Kidney tubule cell (primary cell): ENCODE measurements around the gene EBF3.

ENCODE experiments used
- DNase-seq: peaks from one replicate; pipeline ENCODE4 v3.0.0-alpha.2; 2018; ENCODE audit warnings: low spot score

Gene EBF3

DNA sequence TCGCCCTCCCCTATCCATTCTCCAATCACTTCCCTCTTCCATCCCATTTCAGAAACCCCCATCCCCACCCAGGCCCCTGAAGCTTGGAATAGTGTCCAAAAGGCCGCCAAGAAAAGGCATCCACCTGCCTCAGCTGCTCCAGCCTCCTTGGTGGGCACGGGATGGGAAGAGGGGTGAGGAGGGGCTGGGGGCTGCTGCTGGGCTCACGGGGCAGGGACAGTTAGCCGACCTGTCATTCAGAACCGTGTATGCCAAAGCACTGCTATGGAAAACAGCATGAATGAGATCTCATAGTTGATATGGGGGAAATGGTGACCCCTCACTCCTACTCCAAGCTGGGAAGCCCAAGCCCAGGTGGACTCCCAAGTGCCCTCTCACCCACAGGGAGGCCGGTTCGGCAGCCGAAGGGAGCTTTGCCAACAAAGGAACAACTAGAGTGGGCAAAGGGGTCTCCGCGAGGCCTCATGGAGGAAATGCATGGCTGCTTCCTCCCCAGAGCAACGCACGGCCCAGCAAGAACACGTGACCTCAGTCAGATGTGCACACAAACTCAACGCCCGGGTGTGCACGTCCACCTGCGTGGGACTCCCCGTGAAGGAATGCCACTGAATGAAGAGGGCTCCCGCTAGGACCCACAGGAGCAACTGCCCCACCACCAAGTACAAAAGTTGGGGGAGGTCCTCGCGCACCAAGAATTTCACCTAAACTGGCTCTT is 52.5 kb downstream of the EBF3 start:
- DNase-seq, result no peak

GRCh38 chr10:129910861-129911260 is 53.2 kb downstream of the EBF3 start:
- DNase-seq, result no peak

GRCh38 chr10:129909531-129910256 is 54.4 kb downstream of the EBF3 start:
- no peak for DNase-seq

DNA sequence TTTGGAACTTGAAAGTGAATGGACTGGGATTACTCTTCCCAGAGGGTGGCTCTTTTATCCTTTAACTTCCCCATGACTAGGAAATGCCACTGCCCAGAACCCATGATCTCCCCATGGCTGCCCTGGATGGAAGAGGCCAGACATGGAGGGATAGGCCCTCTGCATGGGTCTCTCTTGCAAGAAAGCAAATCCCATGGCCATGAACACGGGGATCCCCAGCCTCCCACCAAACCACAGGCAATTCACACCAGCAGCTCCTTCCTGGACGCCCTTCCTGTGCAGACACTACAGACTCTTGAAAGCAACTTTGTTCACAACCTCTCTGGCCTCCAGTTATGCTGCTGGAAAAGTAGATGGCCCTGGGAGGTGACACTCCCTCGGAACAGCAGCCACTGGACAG is 55.0 kb downstream of the EBF3 start:
- DNase-seq, result no peak

- no peak for DNase-seq
These were observed 55.7 kb downstream of the EBF3 start for GRCh38 chr10:129908406-129908805.

DNA sequence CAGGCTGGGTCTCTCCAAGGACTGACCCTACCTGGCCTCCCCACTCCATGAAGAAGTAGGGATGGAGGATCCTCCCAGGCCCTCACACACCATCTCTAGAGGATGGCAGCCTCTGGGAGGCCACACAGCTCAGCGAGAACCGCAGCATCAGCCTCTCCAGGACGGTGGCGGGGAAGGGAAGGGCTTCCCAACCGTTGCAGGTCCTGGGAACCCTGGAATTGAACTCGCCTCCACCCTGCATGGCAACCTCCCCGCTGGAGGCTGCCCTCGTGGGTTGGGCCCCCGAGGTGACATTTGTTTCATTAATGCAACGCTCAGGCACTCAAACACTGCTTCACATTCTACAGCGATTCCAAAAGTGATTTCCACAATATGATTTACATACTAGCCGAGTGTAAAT is 58.5 kb downstream of the EBF3 start:
- DNase-seq, result no peak

- no peak for DNase-seq
These were observed 59.8 kb downstream of the EBF3 start for GRCh38 chr10:129904323-129904722.

DNA sequence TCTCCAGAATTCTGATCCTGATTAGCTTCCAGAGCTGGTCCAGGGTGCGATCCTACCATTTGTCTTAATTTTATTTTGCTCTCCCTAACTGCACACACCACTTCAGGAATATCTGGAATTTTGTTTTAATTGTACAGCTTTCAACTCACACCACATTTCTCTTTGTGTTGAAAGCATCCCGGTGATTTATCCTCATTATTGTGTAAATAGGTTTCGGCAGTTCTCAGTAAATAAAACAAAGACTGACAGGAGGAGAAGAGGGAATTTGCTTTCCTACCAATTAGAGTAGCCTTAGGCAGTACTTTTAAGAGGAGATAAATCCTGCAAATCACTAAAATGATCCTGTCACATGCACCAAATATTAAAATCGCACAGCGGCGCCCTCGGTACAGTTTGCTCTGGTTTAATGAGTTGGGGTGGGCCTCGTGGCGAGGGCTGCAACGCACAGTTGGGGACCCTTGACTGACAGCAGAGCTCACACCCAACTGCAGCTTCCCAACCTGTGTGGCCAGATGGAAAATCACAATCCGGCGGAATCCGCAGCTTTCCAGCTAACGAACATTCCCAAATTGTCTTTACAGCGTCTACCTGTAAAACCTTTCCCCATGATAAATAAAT is 62.6 kb downstream of the EBF3 start:
- no peak for DNase-seq

DNA sequence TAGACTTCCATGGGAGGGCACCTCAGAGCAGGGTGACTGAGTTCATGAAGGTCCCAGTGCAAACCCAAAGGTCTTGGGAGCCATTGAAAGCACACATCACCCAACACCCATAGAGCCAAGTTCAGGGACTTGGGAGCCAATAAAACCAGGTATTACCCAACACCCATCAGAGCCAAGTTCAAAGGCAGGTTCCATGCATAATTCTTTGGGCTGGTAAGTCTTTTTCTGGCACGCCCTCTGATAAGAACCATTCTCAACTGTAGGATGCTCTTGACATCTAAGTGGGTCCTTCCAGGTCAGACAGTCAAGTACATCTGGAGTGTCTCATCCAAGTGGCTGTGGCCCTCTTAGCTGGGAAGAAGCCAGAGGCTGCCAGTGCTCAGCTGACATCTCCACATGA is 63.2 kb downstream of the EBF3 start:
- DNase-seq, result no peak

DNA sequence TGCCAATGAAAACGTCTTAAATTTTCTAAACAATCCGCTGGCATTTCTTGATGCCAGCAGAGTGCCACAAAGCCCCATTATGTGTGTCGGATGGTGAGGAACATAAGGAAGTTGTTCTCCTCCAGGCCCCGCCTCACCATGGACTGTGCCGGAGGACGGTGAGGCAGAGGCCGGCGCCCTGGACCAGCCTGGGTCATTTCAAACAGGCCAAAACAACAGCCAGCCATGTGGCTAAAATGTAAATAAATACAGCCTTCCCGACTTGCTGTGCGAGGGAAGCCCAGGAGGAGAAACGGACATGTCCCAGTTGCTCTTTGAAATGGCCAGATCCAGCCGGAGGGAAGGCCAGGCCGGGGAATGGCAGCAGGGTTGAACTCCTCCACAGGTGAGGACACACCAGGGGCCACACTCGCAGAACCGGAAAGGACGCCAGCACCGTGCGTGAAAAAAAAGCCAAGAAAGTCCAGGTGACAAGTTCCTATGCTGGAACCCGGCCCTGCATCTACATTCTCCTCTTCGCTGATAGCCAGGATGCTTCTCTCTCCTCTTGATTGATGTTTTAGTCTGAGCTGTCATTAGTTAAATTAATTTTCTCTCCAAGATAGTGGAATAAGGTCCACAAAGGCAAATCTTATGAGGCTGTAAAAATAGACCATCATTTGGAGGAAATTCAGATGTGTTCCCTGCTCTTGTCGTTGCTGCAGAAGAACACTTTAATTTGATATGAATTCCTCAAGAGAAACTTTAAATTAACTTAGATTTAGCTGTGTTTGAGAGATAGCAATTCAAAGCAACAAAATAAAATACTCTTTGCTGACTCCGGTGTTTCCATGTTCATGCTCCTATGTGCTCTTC is 64.6 kb downstream of the EBF3 start:
- DNase-seq, result no peak

DNA sequence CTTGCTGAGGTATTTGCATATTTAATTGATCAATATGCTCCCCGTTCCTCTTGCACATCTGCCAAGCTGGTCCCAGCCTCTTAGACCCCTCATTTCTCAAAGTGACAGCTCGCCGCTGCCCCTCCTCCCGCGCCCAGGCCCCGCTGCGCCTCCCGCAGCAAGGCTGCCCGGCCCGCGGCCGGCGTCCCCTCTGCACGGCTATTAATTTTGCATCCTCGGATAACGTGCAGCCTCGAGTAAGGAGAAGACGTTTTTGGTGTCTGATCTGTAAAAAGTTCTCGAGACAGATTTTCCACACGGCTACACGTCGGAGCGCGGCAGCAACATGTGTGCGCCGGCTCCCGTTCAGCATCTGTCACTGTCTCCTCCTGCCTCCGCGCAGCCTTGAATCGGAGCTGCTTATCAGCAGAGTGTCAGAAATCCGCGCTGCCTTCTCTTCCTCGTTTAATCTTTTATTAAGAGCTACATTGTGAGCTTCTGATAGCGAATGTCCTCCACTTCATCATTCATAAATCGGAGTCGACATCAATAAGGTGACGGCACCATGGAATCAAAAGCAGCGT is 65.3 kb downstream of the EBF3 start:
- DNase-seq, result no peak

DNA sequence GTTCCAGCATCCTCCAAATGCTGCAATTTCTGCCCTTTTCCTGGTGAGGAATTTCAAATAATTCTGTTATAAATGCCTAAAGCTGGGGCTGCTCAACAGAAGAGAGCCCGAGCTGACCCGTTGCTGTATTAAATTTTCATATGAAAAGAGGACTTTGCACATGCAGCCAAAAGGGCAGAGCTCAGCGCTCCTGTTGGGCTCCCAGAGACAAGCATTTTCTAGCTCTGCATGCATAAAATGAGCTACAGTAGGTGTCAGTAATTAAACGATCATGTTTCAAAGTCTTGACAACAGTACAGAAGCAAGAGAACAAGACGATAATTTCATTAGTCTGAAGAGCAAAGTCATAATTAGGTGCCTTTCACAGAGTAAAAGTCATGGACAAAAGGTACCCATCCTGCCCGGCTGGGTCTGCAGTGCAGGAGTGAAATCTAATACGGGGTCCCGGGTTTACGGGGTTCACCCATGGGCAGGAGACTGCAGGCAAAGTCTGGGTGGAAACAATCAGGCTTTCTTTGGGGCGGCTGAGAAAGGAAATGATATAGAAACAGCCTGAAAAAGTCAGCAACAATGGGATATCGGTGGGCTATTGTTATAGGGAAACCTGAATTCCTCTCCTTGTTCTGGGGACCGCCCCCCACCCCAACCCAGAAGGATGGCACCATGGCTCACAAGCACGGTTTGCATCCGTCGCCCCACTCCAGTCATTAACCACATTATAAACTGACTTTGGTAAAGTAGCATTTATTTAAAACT is 66.0 kb downstream of the EBF3 start:
- DNase-seq, result no peak

GRCh38 chr10:129896860-129897200 is 67.2 kb downstream of the EBF3 start:
- no peak for DNase-seq

- no peak for DNase-seq
These were observed 67.8 kb downstream of the EBF3 start for GRCh38 chr10:129896136-129896859.

DNA sequence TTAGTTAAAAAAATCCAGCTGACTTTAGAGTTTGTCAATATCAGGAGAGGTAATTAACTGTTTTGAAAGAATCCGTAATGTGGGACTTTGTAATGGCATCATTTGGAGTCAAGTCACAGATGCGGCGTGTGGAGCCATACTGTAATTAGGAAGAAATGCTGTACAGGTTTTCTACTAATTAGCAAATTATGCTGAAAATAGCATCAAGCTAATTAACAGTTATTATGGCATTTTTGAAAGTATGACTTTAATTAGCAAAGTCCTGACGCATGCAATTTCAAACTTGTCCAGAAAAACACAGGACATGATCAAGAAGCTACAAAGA is 68.3 kb downstream of the EBF3 start:
- no peak for DNase-seq

DNA sequence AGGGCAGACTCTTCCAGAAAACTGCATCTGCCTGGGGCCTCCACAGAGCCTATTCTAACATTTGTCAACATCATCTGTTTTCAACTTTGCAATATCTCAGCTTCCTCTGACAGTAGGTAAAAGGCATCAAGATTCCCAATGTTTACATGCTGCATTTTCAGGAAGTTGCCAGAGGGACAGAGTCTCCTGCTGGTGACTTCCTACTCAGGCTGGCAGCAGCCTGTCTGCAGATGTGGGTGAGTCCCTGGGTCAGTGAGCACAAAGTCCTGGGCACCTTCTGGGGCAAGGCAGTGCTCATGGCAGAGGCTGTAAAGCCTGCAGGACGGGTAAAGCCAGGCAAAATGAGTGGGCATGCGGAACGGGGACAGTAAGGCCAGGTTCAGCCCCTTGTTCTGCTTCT is 69.4 kb downstream of the EBF3 start:
- DNase-seq, result no peak

DNA sequence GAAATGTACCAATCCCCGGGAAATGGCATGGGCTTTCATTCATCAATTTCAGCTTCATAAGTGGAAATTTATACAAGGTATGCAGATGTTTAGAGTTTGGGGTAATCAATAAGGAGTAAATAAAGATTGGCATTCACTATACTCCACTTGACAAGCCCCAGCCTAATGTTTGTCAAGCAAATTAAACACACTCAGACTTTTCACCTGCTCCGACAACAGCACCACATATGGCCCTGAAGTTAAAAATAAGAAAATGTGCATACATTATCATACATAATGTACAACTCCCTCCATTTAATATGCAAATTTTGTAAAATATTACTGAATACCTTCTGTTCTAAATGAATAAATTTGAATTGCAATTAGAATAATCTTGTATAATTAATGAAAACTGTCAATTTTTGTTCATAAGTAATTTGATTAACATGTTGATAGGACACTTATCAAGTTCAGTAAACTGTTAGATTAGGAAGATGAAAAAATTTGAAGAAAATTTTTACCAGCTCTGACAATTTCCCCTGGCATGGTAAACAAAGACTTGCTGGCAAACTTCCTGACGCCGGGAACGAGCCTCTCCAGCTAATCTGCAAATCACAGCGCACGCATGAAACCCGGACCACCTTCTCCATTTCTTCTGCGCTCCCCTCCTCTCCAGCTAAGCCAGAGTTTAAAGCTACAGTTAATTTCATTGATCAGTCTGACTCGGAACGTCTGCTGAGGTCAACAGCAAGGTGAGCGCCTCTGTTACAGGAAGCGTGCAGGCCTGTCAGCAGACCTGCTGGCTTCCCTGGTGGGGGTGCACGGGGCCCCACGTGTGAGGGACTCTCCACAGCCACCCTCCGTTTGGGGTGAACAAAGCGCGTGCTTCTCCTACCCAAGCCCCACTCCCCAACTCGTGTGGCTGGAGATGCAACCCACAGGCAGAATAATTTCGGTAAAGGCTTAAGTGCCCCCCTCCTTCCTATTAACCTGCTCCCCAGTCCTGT is 70.7 kb downstream of the EBF3 start:
- no peak for DNase-seq

DNA sequence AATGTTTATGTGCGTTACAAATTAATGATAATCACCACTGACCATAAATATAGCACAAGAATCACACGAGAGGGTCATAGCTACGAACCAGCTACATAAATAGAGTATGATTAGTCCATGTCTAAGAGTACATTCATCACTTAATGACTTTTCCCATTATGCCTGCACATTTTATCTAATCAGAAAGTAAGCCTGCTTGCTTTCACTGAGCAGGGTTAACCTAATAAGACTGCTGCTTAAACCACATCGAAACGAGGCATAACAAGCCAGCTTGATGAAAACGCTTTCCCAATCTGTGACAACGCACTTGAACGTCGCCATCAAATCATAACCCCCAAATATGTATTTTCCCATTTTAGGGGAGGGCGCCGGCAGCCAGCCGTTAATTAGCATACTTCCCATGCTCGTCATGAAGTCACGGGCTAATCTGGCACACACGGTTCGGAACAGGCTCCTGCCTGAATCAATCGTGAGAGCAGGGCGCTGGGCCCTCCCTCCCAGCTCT is 71.5 kb downstream of the EBF3 start:
- no peak for DNase-seq

- no peak for DNase-seq
These were observed 72.3 kb downstream of the EBF3 start for GRCh38 chr10:129891806-129892205.

DNA sequence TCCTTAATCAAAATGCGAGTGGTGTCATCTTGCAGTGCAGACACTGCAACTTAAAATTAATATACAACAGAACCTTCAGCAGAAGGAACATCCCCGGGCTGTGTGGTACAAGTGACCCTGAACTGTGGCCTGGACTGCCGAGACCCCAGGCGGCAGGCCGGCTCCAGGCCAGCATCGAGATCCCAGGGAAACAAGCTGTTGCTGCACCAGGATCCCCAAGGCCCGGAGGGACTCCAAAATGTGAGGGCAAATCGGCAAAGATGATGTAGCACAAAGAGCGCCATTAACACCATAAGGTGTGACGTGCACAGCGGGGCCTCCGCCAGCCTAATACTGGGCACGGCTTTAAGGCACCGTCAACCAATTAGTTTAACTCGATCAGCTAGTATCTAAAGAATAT is 73.9 kb downstream of the EBF3 start:
- no peak for DNase-seq
